B cell (primary cell): ENCODE results near the gene TCEAL9. TPM values are rescaled to one million over a fixed set of nuclear protein-coding genes. Genes with fewer than 3 reads are reported as not detected.

Experiments used
- ATAC-seq: fragments of 200-7000 bp; cut with Tn5 transposase; one replicate; pipeline ENCODE4 v1.10.0; 2021; ENCODE audit warnings: low read depth, mild to moderate bottlenecking, moderate number of reproducible peaks, moderate library complexity
- CTCF ChIA-PET: fragments of 350-600 bp; sonication (Branson Sonifier 250); formaldehyde crosslinking; loops from one replicate; lab custom pipeline; 2021; ENCODE audit warnings: antibody characterized with exemption, inconsistent platforms; lab: Charles Lee
- POLR2A ChIA-PET: fragments of 350-600 bp; sonication (Branson Sonifier 250); formaldehyde crosslinking; loops from one replicate; lab custom pipeline; 2021; ENCODE audit warnings: antibody characterized with exemption; lab: Charles Lee
- DNase-seq: peaks from one replicate; pipeline ENCODE4 v3.0.0; 2013
- H2AFZ ChIP-seq: 2 replicates; pipeline ENCODE4 v1.6.1; 2012; ENCODE audit warnings: mild to moderate bottlenecking, low read depth, low read length; ENCODE audit not compliant: insufficient read depth, poor library complexity, severe bottlenecking
- H3K27ac ChIP-seq, 2 donors: 1 replicate in 1 of 2; 2 replicates in 1 of 2; pipeline ENCODE4 v1.5.1; 2012 to 2013; ENCODE audit warnings: low read length in 2 of 2, mild to moderate bottlenecking in 2 of 2, moderate library complexity in 1 of 2
- H3K27me3 ChIP-seq, 4 experiments: fragments of 200-600 bp in 1 of 4; sonication (generic) in 1 of 4; replicated peaks in 1 of 4; 1 replicate in 2 of 4; 2 replicates in 2 of 4; pipeline versions ENCODE4 v1.6.1 to v1.7.0; 2013 to 2016; ENCODE audit warnings: low read length in 3 of 4, mild to moderate bottlenecking in 2 of 4, mixed read lengths in 1 of 4, moderate library complexity in 1 of 4; ENCODE audit not compliant: insufficient read depth in 4 of 4, control insufficient read depth in 3 of 4; ENCODE audit errors: control extremely low read depth in 1 of 4
- H3K36me3 ChIP-seq, 2 experiments: replicated peaks in 1 of 2; 1 replicate in 1 of 2; 2 replicates in 1 of 2; pipeline versions ENCODE4 v1.6.1 to v1.7.1; 2013; ENCODE audit warnings: low read length in 1 of 2; ENCODE audit not compliant: insufficient read depth in 2 of 2, control insufficient read depth in 1 of 2; ENCODE audit errors: control extremely low read depth in 1 of 2, extremely low read depth in 1 of 2
- H3K4me1 ChIP-seq, 2 donors: fragments of 200-600 bp in 1 of 2; sonication (generic) in 1 of 2; 1 replicate in 1 of 2; 2 replicates in 1 of 2; pipeline versions ENCODE4 v1.5.1 to v1.6.1; 2013 to 2017; ENCODE audit warnings: low read length in 2 of 2; ENCODE audit not compliant: control insufficient read depth in 2 of 2, insufficient read depth in 2 of 2
- H3K4me2 ChIP-seq: replicated peaks from 2 replicates; pipeline ENCODE3; 2012; ENCODE audit warnings: mild to moderate bottlenecking, low read depth, low read length; ENCODE audit not compliant: poor library complexity, severe bottlenecking
- H3K4me3 ChIP-seq, 5 experiments: fragments of 200-600 bp in 1 of 5; sonication (generic) in 1 of 5; 1 replicate in 3 of 5; 2 replicates in 2 of 5; pipeline versions ENCODE4 v1.5.1 to v1.7.0; 2011 to 2016; ENCODE audit warnings: low read length in 4 of 5, mild to moderate bottlenecking in 4 of 5, low read depth in 2 of 5, control low read depth in 1 of 5, moderate library complexity in 1 of 5; ENCODE audit not compliant: insufficient read depth in 1 of 5; ENCODE audit errors: control extremely low read depth in 1 of 5, extremely low read depth in 1 of 5
- H3K79me2 ChIP-seq: fragments of 200-600 bp; sonication (generic); one replicate; pipeline ENCODE4 v1.6.0; 2016; ENCODE audit warnings: low read length; ENCODE audit not compliant: control insufficient read depth, insufficient read depth
- H3K9ac ChIP-seq: fragments of 200-600 bp; sonication (generic); 2 replicates; pipeline ENCODE4 v1.6.1; 2017; ENCODE audit warnings: mild to moderate bottlenecking, low read length, moderate library complexity
- H3K9me3 ChIP-seq, 3 donors: one replicate each; pipeline versions ENCODE4 v1.6.1 to v1.7.1; 2013; ENCODE audit warnings: low read length in 2 of 3; ENCODE audit not compliant: control insufficient read depth in 2 of 3, insufficient read depth in 1 of 3; ENCODE audit errors: control extremely low read depth in 1 of 3
- H4K20me1 ChIP-seq: 2 replicates; pipeline ENCODE4 v1.6.0; 2012; ENCODE audit warnings: mild to moderate bottlenecking, low read length; ENCODE audit not compliant: insufficient read depth, control insufficient read depth, poor library complexity, severe bottlenecking
- H3K27ac Mint-ChIP-seq: one replicate; pipeline ENCODE4 v1.8.0; 2021; ENCODE audit warnings: mixed read lengths
- H3K27me3 Mint-ChIP-seq: one replicate; pipeline ENCODE4 v1.8.0; 2021; ENCODE audit warnings: mixed read lengths
- H3K4me1 Mint-ChIP-seq: one replicate; pipeline ENCODE4 v1.8.0; 2021; ENCODE audit warnings: mixed read lengths
- H3K4me3 Mint-ChIP-seq: one replicate; pipeline ENCODE4 v1.8.0; 2021; ENCODE audit warnings: mixed read lengths
- H3K9me3 Mint-ChIP-seq: one replicate; pipeline ENCODE4 v1.8.0; 2022; ENCODE audit warnings: mixed read lengths; ENCODE audit not compliant: insufficient read depth
- CTCF ChIP-seq: fragments of 200-600 bp; IDR thresholded peaks from one replicate; pipeline ENCODE4 v1.8.0; 2022; ENCODE audit warnings: antibody characterized with exemption, mild to moderate bottlenecking
- EZH2 ChIP-seq: IDR thresholded peaks from 2 replicates; pipeline ENCODE4 v1.6.1; 2012; ENCODE audit warnings: borderline replicate concordance, low read depth, mild to moderate bottlenecking, moderate library complexity, low read length; ENCODE audit not compliant: insufficient read depth, poor library complexity, severe bottlenecking
- WGBS: methylation state at CpG from one replicate; pipeline ENCODE4 v1.1.5; 2013; ENCODE audit warnings: missing lambda C conversion rate; ENCODE audit not compliant: insufficient coverage; 5-methylcytosine and 5-hydroxymethylcytosine counted together
- intact Hi-C: fragments of 100-400 bp; cut with micrococcal nuclease; formaldehyde crosslinking; loops from one replicate; pipeline ENCODE4 v1.10.0; 2022
- polyA plus RNA-seq: library from polyadenylated mRNA; depleted of rRNA; stranded (reverse); fragments of >200 nt; gene quantifications from 2 replicates; pipeline ENCODE4 v1.2.3, GENCODE V29; 2012
- total RNA-seq, 2 donors: library from RNA; stranded (reverse); fragments of 120-200 nt in 1 of 2; gene quantifications; 1 replicate in 1 of 2; 2 replicates in 1 of 2; pipeline versions ENCODE4 v1.2.3 to v1.2.4, GENCODE V29; 2013 to 2022

The TCEAL9 gene
- total and polyA plus RNA-seq, 2 donors (not counting 1 experiment from before 2014, with no cell fraction given), result 0.34 to 0.42 TPM

DNA sequence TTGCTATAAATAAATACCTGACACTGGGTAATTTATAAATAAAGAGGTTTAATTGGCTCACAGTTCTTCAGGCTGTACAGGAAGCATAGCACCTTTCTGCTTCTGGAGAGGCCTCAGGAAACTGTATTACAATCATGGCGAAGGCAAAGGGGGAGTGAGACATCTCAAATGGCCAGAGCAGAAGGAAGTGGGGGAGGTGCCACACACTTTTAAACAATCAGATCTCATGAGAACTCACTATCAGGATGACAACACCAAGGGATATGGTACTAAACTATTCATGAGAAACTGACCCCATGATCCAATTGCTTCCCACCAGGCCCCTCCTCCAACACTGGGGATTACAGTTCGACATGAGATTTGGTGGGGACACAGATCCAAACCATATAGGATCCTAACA, 11.7 kb upstream of the TCEAL9 start:
- Histone ChIP-seq H3K27ac (no peak overlapping the region), H3K4me3 (no peak overlapping the region), H3K27me3 (no peaks in the 10 kb centered on the region), H3K9ac (no peak overlapping the region), H3K36me3 (no peaks in the 10 kb centered on the region), H3K4me2 (no peak overlapping the region), H3K4me1 (no peaks in the 10 kb centered on the region), H3K79me2 (no peaks in the 10 kb centered on the region), H4K20me1 (no peaks in the 10 kb centered on the region), H3K9me3 (no peaks in the 10 kb centered on the region), H2AFZ (no peak overlapping the region)
- POLR2A ChIA-PET, result no interaction called here
- no peak for ATAC-seq
- Mint-ChIP-seq H3K27me3 (peaks cover 8% of the 10 kb centered on the region), H3K4me1 (no peaks in the 10 kb centered on the region), H3K27ac (no peak overlapping the region), H3K4me3 (no peak overlapping the region), H3K9me3 (no peaks in the 10 kb centered on the region)
- no peak for DNase-seq
- intact Hi-C loops, result no loop called here
- WGBS, result no CpG with 5 or more reads among the region's 2 CpGs
- CTCF ChIA-PET, result no interaction called here
- no peak for TF ChIP-seq CTCF
- TF ChIP-seq EZH2, result no peak

DNA sequence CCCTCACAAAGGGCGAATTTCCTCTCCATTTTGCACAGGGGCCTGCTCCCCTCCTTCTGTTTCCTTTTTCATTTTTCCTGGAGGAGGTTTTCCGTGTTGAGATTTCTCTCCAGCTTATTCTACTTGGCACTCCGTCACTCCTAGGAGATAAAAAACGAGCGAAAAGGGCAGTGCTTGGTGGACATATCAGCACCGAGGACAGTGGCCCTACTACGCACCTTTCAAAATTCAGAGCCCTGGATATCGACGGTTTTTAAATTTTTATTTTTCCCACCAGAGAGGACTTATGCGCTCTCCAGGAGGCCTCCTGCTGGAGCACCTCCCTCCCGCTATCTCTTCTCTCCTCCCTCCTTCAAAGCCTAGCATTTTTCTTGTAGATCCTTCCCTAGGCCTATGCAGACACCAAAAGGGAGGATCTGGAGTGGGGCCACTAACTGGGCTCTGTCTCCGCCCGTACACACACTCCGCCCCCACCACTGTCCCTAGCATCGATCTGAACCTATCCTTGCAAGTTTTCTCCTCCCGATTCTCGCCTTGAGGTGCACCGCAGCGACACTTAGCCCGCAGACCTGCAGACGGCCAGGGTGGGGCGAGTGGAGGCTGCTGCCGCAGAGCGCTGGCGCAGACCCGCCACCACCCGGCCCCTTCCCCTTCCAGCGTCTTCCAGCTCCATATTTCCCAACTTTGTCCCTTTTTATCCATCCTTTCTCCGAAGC, 8.5 kb upstream of the TCEAL9 start:
- Histone ChIP-seq H2AFZ (no peak overlapping the region), H4K20me1 (no peaks in the 10 kb centered on the region), H3K9me3 (no peaks in the 10 kb centered on the region), H3K27me3 (no peaks in the 10 kb centered on the region), H3K36me3 (no peaks in the 10 kb centered on the region), H3K4me1 (no peaks in the 10 kb centered on the region), H3K79me2 (no peaks in the 10 kb centered on the region), H3K4me3 (no peak overlapping the region), H3K27ac (no peak overlapping the region), H3K9ac (no peak overlapping the region), H3K4me2 (no peak overlapping the region)
- POLR2A ChIA-PET, result no interaction called here
- H3K4me3 Mint-ChIP-seq, result no peak overlapping the region
- TF ChIP-seq CTCF (no peak), EZH2 (no peak)
- H3K27ac Mint-ChIP-seq, result no peak overlapping the region
- H3K4me1 Mint-ChIP-seq, result no peaks in the 10 kb centered on the region
- H3K27me3 Mint-ChIP-seq, result peaks cover 10% of the 10 kb centered on the region
- H3K9me3 Mint-ChIP-seq, result no peaks in the 10 kb centered on the region
- no peak for ATAC-seq
- CTCF ChIA-PET, result no interaction called here
- 89% methylated on average over 12 of the region's 29 CpGs for WGBS
- no peak for DNase-seq
- intact Hi-C loops, result no loop called here
